ENCODE results near the gene MRTFA.
A peak's percentile ranks its signal among the peaks of the same experiment; 100 is the strongest.
"Not testable (repeated sequence)": the region's sequence is repeated elsewhere in the genome, so short reads cannot be mapped to it uniquely, and the experiment has no call there.

Gene MRTFA

DNA sequence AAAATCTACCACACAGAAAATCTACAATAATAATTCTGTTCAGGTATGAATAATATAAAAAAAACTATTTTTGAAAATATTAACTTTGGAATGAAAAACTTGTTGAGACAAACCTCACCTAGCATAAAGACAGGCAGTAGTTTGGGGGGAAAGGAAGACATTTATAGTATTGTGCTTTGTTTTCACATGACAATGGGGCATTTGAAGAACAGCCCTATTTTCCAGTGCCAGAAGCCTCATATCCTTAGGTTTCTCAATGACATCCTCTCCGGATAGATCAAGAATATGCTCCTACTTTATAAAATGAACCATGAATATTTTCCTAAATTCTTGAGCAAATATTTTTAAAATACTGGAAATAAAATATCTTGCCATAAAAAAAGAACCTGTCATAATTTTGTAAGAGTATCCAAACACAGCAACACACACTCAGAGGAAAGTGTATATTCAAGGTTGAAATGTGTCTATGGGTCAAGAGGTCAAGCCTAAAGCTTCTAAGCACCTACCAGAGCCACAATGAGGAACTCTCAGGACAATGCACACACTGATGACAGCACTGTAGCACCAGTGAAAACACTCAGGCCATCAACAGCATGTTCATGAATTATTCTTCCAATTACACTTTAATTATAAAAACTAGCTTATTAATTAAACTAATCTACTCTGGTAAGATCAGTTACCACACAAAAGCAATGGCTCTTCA lies 68.7 kb downstream of the MRTFA start:
- in situ Hi-C loops (cut with HindIII; ENCODE audit: low sequenced_read_pairs): no loop called here
- DNase-seq (ENCODE audit: low read depth, low spot score): no peak
- no peak overlapping the region for H3K4me3 ChIP-seq (ENCODE audit: low read depth, low read length)
- TF ChIP-seq, protein P1, sequence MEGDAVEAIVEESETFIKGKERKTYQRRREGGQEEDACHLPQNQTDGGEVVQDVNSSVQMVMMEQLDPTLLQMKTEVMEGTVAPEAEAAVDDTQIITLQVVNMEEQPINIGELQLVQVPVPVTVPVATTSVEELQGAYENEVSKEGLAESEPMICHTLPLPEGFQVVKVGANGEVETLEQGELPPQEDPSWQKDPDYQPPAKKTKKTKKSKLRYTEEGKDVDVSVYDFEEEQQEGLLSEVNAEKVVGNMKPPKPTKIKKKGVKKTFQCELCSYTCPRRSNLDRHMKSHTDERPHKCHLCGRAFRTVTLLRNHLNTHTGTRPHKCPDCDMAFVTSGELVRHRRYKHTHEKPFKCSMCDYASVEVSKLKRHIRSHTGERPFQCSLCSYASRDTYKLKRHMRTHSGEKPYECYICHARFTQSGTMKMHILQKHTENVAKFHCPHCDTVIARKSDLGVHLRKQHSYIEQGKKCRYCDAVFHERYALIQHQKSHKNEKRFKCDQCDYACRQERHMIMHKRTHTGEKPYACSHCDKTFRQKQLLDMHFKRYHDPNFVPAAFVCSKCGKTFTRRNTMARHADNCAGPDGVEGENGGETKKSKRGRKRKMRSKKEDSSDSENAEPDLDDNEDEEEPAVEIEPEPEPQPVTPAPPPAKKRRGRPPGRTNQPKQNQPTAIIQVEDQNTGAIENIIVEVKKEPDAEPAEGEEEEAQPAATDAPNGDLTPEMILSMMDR (IDR thresholded peaks at IDR 0.05; ENCODE audit: low read depth, low read length): no peak

DNA sequence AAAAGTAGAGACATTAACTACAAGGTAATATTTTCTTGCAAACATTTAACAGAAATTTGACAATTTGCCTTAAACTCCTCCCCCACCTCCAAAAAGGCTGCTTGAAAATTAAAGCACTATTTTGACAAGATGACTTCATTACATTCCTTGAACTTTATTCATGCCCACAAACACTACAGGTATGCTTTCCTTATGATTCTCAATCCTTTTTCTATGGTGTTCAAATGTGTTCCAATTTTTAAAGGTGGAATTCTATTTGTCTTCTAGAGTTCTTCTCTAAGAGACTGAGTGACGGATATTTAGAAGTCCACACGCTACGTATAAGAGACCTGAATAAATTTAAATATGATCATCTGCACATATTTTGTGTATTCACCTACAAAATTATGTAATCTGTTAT lies 69.4 kb downstream of the MRTFA start:
- peak; percentile 51 for DNase-seq (ENCODE audit: low read depth, low spot score)
- TF ChIP-seq, protein P1 (IDR thresholded peaks at IDR 0.05; ENCODE audit: low read depth, low read length): no peak
- no peak overlapping the region for H3K4me3 ChIP-seq (ENCODE audit: low read depth, low read length)
- in situ Hi-C loops (cut with HindIII; ENCODE audit: low sequenced_read_pairs): no loop called here

- no peak overlapping the region for H3K4me3 ChIP-seq (ENCODE audit: low read depth, low read length)
- in situ Hi-C loops (cut with HindIII; ENCODE audit: low sequenced_read_pairs): no loop called here
- TF ChIP-seq, protein P1 (IDR thresholded peaks at IDR 0.05; ENCODE audit: low read depth, low read length): no peak
- DNase-seq (ENCODE audit: low read depth, low spot score): no peak
These were observed 75.5 kb downstream of the MRTFA start for GRCh38 chr22:40560994-40561515.

DNA sequence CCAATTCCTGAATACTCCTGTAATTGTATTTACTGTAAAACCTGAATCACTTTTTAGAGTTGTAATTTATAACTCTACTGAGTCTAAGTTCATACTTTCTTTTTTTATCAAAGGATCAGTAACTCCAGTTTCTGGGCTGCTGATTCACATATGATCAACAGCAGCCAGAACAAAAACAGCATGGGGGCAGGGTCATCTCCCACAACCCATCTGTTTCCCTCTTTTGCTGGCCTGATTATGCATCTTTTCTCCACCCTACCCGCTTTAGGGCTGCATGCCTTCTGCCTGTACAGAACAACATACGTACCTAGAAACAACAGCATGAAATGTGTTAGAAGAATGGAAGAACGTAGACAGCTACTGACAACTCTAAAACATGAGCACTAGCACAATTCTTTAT lies 76.0 kb downstream of the MRTFA start:
- TF ChIP-seq, protein P1 (IDR thresholded peaks at IDR 0.05; ENCODE audit: low read depth, low read length): no peak
- DNase-seq (ENCODE audit: low read depth, low spot score): peak; percentile 65
- in situ Hi-C loops (cut with HindIII; ENCODE audit: low sequenced_read_pairs): no loop called here
- no peak overlapping the region for H3K4me3 ChIP-seq (ENCODE audit: low read depth, low read length)

GRCh38 chr22:40557972-40558371 lies 78.5 kb downstream of the MRTFA start:
- H3K4me3 ChIP-seq (ENCODE audit: low read depth, low read length): no peak overlapping the region
- no peak for DNase-seq (ENCODE audit: low read depth, low spot score)
- in situ Hi-C loops (cut with HindIII; ENCODE audit: low sequenced_read_pairs): no loop called here
- TF ChIP-seq, protein P1 (IDR thresholded peaks at IDR 0.05; ENCODE audit: low read depth, low read length): no peak

- TF ChIP-seq, protein P1 (IDR thresholded peaks at IDR 0.05; ENCODE audit: low read depth, low read length): no peak
- H3K4me3 ChIP-seq (ENCODE audit: low read depth, low read length): no peak overlapping the region
- no peak for DNase-seq (ENCODE audit: low read depth, low spot score)
- in situ Hi-C loops (cut with HindIII; ENCODE audit: low sequenced_read_pairs): no loop called here
These were observed 79.9 kb downstream of the MRTFA start for GRCh38 chr22:40556641-40557040.

DNA sequence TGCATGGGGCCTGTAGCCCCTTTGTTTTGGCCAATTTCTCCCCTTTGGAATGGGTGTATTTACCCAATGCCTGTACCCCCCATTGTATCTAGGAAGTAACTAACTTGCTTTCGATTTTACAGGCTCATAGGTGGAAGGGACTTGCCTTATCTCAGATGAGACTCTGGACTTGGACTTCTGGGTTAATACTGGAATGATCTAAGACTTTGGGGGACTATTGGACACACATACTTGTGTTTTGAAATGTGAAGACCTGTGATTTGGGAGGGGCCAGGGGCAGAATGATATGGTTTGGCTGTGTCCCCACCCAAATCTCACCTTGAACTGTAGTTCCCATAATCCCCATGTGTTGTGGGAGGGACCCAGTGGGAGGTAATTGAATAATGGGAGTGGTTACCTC lies 82.5 kb downstream of the MRTFA start:
- H3K4me3 ChIP-seq (ENCODE audit: low read depth, low read length); DNase-seq (ENCODE audit: low read depth, low spot score); in situ Hi-C loops (cut with HindIII; ENCODE audit: low sequenced_read_pairs): not testable (repeated sequence)

Data from astrocyte of the spinal cord (primary cell).